ENCODE data around the gene CMIP.

Gene CMIP

DNA sequence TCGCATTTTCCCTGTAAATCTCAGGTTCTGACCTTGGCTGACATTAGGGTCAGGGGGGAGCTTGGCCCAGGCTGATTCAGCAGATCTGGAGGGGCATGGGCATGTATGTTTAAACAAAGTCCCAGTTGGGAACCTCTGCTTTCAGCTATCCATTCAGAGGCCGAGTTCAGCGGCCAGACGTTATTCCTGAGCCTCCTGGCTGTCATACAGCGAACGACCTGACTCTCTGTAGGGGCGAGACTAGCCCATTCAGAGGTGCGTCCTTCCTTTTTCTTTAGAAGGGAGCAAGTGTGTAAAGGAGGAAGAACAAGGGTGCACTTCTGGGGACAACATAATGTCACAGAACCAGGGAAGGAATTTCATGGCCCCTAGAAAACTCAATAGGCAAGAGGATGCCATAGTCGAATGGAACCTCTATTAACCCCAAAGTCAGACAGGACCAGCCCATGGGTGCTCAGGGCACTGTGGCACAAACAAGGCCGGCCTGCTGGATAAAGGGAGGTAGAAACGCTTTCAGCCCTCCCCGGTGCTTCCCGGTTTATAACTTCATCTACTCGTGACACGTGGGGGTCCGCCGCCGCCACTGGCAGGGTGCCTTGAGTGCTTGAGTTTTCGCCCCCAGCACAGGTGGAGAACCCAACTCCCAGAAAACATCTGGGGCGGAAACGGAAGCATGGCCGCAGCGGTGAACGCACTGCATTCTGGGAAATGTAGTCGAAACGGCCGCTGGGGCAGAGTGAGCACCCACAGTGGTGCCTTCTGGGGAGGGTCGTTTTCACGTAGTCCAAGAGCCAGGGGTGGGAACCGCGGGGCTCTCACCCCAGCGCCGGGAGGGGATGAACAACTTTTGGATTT is 301.3 kb downstream of the CMIP start:
- peak overlapping the region; percentile 56 for H3K4me3 ChIP-seq (replicated peaks; ENCODE audit: low read depth, low read length)
- no peaks in the 10 kb centered on the region for H3K36me3 ChIP-seq (ENCODE audit: control insufficient read depth, insufficient read depth, low read length)
- no peaks in the 10 kb centered on the region for H3K27me3 ChIP-seq (replicated peaks; ENCODE audit: control insufficient read depth, insufficient read depth, low read length)
- TF ChIP-seq, protein P1, sequence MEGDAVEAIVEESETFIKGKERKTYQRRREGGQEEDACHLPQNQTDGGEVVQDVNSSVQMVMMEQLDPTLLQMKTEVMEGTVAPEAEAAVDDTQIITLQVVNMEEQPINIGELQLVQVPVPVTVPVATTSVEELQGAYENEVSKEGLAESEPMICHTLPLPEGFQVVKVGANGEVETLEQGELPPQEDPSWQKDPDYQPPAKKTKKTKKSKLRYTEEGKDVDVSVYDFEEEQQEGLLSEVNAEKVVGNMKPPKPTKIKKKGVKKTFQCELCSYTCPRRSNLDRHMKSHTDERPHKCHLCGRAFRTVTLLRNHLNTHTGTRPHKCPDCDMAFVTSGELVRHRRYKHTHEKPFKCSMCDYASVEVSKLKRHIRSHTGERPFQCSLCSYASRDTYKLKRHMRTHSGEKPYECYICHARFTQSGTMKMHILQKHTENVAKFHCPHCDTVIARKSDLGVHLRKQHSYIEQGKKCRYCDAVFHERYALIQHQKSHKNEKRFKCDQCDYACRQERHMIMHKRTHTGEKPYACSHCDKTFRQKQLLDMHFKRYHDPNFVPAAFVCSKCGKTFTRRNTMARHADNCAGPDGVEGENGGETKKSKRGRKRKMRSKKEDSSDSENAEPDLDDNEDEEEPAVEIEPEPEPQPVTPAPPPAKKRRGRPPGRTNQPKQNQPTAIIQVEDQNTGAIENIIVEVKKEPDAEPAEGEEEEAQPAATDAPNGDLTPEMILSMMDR (IDR thresholded peaks at IDR 0.05; ENCODE audit: insufficient read depth, low read length, poor library complexity, severe bottlenecking), result no peak
- peak; percentile 76 for DNase-seq (ENCODE audit: extremely low read depth, insufficient read length)

DNA sequence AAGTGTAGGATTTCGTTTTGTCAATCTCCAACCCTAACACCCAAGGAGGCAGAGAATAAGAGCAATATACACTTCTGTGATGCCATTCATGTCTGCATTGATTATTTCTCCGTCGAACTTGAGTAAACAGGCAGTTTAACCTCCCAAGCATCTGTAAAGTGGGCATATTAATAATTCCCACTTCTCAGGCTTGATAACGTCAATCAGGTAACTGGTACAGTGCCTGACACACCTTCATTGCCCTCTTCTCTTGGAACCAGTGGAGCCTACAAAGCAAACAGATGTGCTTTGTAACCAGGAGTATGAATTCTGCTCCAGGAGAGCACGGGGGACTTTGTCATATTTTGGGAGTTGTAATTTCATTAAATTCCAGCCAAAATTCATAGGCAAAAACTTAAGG is 302.0 kb downstream of the CMIP start:
- DNase-seq (ENCODE audit: extremely low read depth, insufficient read length), result no peak
- no peaks in the 10 kb centered on the region for H3K36me3 ChIP-seq (ENCODE audit: control insufficient read depth, insufficient read depth, low read length)
- peak overlapping the region; percentile 56 for H3K4me3 ChIP-seq (replicated peaks; ENCODE audit: low read depth, low read length)
- no peaks in the 10 kb centered on the region for H3K27me3 ChIP-seq (replicated peaks; ENCODE audit: control insufficient read depth, insufficient read depth, low read length)
- TF ChIP-seq, protein P1 (IDR thresholded peaks at IDR 0.05; ENCODE audit: insufficient read depth, low read length, poor library complexity, severe bottlenecking), result no peak

DNA sequence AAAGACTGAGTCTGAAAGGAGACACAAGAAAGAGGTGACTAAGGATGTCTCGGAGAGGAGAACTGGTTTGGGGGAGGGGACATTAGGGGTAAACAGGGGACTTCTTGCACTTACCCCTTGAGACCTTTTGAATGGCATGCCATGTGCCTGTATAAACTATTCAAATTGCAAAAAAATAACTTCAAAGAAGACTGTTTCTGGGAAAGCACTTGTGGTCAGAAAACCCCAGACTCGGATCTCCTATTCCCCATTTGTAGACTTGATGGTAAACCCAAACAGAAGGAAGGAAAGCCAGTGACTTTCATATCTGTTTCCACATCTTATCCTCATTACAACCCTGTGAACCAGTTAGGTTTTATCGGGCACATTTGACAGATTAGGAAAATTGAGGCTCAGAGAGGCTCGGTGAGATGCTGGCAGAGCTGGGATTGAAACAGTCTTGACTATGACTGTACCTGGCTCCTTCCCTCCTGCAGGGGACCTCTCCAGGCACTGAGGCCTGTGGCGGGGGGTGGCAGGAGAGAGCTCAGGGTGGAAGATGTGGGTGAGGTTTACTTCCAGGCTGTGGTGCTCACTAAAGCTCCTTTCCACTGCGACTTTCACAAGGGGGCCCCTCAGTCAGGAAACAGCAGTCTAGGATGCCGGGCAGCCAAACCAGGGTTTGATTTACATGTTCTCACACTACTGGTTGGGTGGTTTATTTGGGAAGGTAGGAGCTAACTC is 304.0 kb downstream of the CMIP start:
- TF ChIP-seq, protein P1 (IDR thresholded peaks at IDR 0.05; ENCODE audit: insufficient read depth, low read length, poor library complexity, severe bottlenecking), result peak; percentile 35
- H3K4me3 ChIP-seq (replicated peaks; ENCODE audit: low read depth, low read length), result no peak overlapping the region
- peak; percentile 40 for DNase-seq (ENCODE audit: extremely low read depth, insufficient read length)

DNA sequence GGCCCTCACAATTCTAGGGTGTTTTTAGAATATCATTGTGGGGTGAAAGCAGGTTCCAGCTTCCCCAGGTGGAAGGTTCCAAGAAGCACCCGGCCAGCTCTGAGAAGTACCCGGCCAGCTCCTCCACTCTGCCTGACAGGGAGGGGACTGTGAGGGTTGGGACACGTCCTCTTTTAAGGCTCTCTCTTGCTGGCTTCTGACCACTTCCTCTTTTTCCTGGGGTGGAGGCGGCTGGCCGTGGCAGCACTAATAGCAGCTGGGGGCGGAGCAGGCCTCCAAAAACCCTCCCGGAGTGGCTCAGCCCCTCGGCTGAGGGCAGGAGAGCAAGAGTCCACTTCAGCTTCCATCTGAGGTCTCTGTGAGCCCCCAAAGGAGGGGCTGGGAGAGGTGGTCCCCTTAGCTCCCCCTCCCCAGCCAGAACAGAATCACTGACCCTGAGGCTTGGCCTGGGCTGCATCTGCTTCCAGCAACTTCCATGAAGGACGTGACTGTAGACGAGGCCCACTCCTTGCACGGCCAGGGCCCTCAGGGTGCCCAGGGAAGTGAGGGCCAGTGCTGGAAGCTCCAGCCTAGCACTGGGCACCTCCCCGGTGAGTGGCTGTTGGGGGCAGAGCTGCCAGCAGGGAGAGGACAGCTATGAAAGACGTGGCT is 307.7 kb downstream of the CMIP start:
- peaks cover 2% of the 10 kb centered on the region for H3K36me3 ChIP-seq (ENCODE audit: control insufficient read depth, insufficient read depth, low read length)
- peak overlapping the region; percentile 44 for H3K4me3 ChIP-seq (replicated peaks; ENCODE audit: low read depth, low read length)
- peak; percentile 84 for DNase-seq (ENCODE audit: extremely low read depth, insufficient read length)
- H3K27me3 ChIP-seq (replicated peaks; ENCODE audit: control insufficient read depth, insufficient read depth, low read length), result no peaks in the 10 kb centered on the region
- TF ChIP-seq, protein P1 (IDR thresholded peaks at IDR 0.05; ENCODE audit: insufficient read depth, low read length, poor library complexity, severe bottlenecking), result no peak

More for the DNA sequence above, 304.0 kb downstream of the CMIP start:
- H3K36me3 ChIP-seq (ENCODE audit: control insufficient read depth, insufficient read depth, low read length), result no peaks in the 10 kb centered on the region
- no peaks in the 10 kb centered on the region for H3K27me3 ChIP-seq (replicated peaks; ENCODE audit: control insufficient read depth, insufficient read depth, low read length)

DNA sequence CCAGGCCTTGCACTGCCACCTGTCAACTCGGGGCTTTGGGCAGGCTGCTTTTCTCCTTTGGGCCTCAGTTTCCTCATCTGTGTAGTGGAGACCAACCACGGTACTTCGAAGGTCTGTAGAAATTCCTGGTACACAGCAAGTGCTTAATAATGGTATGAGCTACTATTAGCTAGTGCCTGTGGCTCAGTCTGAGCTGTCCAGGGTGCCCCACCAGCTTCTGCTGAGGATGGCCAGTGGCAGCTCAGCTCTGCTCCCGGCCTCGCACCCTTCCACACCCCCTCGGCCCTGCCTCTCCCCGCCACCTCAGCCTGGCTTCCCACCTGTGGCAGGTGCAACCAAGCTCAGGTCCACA is 308.2 kb downstream of the CMIP start:
- Histone ChIP-seq H3K4me3 (replicated peaks; ENCODE audit: low read depth, low read length) (peak overlapping the region; percentile 44), H3K27me3 (replicated peaks; ENCODE audit: control insufficient read depth, insufficient read depth, low read length) (no peaks in the 10 kb centered on the region), H3K36me3 (ENCODE audit: control insufficient read depth, insufficient read depth, low read length) (peaks cover 2% of the 10 kb centered on the region)
- TF ChIP-seq, protein P1 (IDR thresholded peaks at IDR 0.05; ENCODE audit: insufficient read depth, low read length, poor library complexity, severe bottlenecking), result no peak
- no peak for DNase-seq (ENCODE audit: extremely low read depth, insufficient read length)

All from GM06990 (cell line).